GM12892 (cell line): ENCODE measurements around the gene CPNE2.

Experiments
- POLR2A ChIP-seq: IDR thresholded peaks from 2 replicates; pipeline ENCODE4 v1.6.1; 2011; ENCODE audit warnings: low read depth, low read length, control low read depth
- POLR2AphosphoS5 ChIP-seq: IDR thresholded peaks from 2 replicates; pipeline ENCODE4 v1.6.1; 2011; ENCODE audit warnings: low read depth, low read length, control low read depth
- TAF1 ChIP-seq: IDR thresholded peaks from 2 replicates; pipeline ENCODE4 v1.6.1; 2011; ENCODE audit warnings: low read depth, mild to moderate bottlenecking, control low read depth, low read length, borderline replicate concordance

- TF ChIP-seq POLR2AphosphoS5 (no peak), POLR2A (no peak), TAF1 (no peak)
Measured at GRCh38 chr16:57067347-57067746, 25.0 kb upstream of the CPNE2 start.
